ENCODE results near the gene UBE2M.
"Not testable (repeated sequence)": the region's sequence is repeated elsewhere in the genome, so short reads cannot be mapped to it uniquely, and the experiment has no call there.

Gene UBE2M

DNA sequence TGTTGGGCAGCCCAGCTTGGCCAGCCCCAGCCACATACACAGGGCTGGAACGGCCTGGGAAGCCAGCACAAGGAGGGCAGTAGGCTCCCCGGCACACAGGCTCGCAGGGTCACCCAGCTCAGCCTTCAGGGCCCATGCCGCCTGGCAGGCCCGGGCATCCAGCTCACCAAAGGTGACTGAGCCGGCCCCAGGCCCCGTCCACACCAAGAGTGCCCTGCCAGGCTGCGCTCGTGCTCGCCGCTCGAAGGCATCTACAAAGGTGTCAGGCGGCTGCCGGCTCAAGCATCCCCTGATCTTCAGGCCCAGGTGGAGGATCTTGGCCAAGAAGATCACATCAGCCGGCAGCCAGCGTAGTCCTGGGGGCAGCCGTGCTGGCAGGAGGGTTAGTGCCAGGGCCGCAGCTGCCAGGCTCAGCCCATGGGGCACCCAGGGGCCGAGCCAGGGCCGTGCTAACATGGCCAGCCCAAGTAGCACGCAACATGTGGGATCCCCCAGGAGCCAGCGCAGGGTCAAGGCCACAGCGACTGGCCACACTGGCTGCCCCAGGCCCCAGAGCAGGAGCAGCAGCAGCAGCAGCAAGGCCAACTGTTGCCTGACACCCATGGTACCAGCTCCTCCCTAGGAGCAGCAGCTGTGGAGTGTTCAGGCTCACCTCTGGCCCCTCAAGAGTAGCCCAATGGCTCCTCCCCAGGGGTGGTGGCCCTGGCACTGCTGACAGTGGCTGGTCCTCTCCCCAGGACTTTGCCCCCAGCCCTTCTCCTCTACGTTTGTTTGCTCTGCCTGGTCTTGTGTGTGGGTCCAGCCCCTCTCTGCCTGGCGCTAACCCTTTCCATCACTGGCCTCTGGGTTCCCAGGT lies 46.8 kb downstream of the UBE2M start, which contains the start of gene SLC27A5:
Gene SLC27A5, minus strand, starts transcription at position 640 of the 856 bp plus-strand sequence. Its CDS starts 37 bp downstream, at position 603.
- peaks cover 9% of the 10 kb centered on the region for H3K9me3 Mint-ChIP-seq
- H3K36me3 Mint-ChIP-seq, result peaks cover 18% of the 10 kb centered on the region
- peaks cover 30% of the 10 kb centered on the region for H3K4me1 Mint-ChIP-seq
- DNase-seq, result no peak
- H3K4me3 Mint-ChIP-seq, result no peak within 1 kb of the TSS
- no peaks in the 10 kb centered on the region for H3K27me3 Mint-ChIP-seq
- CTCF ChIA-PET, result no interaction called here
- H3K27ac Mint-ChIP-seq, result no peak within 1 kb of the TSS

DNA sequence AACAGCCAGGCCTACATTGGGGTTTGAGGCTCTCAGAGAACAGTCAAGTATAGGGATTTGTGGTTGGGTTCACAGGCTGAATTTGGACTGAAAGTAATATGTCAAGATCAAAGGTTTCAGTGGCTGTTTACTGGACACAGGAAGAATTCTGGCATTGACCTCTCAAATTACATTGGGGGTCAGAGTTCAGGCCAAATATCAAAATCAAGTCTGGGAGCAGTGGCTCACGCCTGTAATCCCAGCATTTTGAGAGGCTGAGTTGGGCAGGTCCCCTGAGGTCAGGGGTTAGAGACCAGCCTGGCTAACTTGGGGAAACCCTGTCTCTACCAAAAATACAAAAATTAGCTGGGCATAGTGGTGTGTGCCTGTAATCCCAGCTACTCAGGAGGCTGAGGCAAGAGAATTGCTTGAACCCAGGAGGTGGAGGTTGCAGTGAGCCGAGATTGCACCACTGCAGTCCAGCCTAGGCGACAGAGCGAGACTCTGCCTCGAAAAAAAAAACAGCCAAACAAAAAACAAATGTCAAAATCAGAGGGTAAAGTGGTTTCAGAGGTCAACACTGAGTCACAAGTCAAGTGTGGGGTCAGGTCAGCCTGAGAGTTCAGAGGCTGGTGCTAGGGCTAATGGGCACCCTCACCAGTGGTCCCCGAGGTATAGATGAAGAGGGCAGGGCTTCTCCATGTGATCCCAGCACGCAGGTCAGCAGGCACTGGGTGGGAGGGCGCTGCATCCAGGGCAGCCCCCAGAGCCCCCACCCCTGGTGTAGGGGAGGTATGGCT lies 48.1 kb downstream of the UBE2M start:
- CTCF ChIA-PET, result no interaction called here
- no peak for DNase-seq

DNA sequence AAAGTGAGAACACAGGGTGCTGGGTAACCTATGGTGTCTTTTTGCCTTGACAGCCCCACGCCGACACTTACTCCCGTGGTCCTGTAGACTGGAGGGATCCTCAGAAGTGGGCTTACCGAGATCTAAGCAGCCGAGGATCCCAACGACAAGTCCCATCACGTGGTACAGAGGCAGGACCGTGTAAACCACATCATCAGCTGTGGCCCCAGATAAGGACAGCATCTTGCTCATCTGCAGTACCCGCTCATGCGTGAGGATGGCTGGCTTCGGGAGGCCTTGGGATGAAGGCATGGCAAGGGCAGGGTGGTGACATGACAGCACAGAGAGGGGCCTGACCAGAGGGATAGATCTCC lies 48.7 kb downstream of the UBE2M start:
- peaks cover 16% of the 10 kb centered on the region for H3K4me1 Mint-ChIP-seq
- no peak overlapping the region for H3K4me3 Mint-ChIP-seq
- no peak overlapping the region for H3K27ac Mint-ChIP-seq
- CTCF ChIA-PET, result no interaction called here
- no peak for DNase-seq
- H3K9me3 Mint-ChIP-seq, result peaks cover 10% of the 10 kb centered on the region
- no peaks in the 10 kb centered on the region for H3K27me3 Mint-ChIP-seq
- H3K36me3 Mint-ChIP-seq, result peaks cover 6% of the 10 kb centered on the region

More for the DNA sequence above, 48.1 kb downstream of the UBE2M start:
- Mint-ChIP-seq H3K36me3 (peaks cover 9% of the 10 kb centered on the region), H3K9me3 (peaks cover 10% of the 10 kb centered on the region), H3K27ac (no peak overlapping the region), H3K4me1 (peaks cover 20% of the 10 kb centered on the region), H3K4me3 (no peak overlapping the region), H3K27me3 (no peaks in the 10 kb centered on the region)

DNA sequence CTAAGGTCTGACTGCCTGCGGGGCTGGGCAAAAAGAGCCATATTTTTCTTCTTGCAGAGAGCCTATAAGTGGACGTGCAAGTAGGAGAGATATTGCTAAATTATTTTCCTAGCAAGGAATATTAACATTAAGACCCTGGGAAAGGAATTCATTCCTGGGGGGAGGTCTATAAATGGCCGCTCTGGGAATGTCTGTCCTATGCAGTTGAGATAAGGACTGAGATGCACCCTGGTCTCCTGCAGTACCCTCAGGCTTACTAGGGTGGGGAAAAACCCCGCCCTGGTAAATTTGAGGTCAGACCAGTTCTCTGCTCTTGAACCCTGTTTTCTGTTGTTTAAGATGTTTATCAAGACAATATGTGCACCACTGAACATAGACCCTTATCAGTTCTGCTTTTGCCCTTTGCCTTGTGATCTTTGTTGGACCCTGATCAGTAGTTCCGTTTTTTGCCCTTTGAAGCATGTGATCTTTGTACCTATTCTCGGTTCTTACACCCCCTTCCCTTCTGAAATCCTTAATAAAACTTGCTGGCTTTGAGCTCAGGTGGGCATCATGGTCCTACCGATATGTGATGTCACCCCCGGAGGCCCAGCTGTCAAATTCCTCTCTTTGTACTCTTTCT lies 50.7 kb downstream of the UBE2M start:
- peaks cover 10% of the 10 kb centered on the region for H3K9me3 Mint-ChIP-seq
- H3K27me3 Mint-ChIP-seq, CTCF ChIA-PET, H3K27ac Mint-ChIP-seq, H3K36me3 Mint-ChIP-seq, H3K4me1 Mint-ChIP-seq, DNase-seq, H3K4me3 Mint-ChIP-seq: not testable (repeated sequence)

All from activated naive CD4-positive, alpha-beta T cell treated with anti-CD3 and anti-CD28 coated beads, Interleukin-2, amount 10 ng/mL, durations not matched to agents 7 days and 5 days (primary cell).